ENCODE data around the gene RAB44. TPM values are rescaled to one million over a fixed set of nuclear protein-coding genes. Genes with fewer than 3 reads are reported as not detected.

RAB44 gene
- total and polyA plus RNA-seq, 2 of the 13 experiments (the other 11 are each of a cell fraction or from before 2014, with no cell fraction given), result not detected

DNA sequence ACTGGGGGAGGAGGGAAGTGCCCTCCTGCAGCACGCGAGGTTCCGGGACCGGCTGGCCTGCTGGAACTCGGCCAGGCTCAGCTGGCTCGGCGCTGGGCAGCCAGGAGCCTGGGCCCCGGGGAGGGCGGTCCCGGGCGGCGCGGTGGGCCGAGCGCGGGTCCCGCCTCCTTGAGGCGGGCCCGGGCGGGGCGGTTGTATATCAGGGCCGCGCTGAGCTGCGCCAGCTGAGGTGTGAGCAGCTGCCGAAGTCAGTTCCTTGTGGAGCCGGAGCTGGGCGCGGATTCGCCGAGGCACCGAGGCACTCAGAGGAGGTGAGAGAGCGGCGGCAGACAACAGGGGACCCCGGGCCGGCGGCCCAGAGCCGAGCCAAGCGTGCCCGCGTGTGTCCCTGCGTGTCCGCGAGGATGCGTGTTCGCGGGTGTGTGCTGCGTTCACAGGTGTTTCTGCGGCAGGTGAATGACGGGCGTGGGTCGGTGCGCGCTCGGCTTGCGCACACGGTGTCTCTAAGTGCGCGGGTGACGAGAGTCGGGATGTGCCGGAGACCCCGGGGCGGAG is 19.1 kb upstream of the RAB44 start, which contains the start of gene CDKN1A (continued):
- TF ChIP-seq ZBTB49 (CRISPR knock-in tag; IDR thresholded peaks at IDR 0.05; ENCODE audit: borderline replicate concordance) (0 out of 2 replicates have a peak, but pooled peaks have one; percentile 68), MEF2D (CRISPR knock-in tag; IDR thresholded peaks at IDR 0.05) (no peak), PCBP1 (IDR thresholded peaks at IDR 0.05; ENCODE audit: borderline replicate concordance, low read depth, low read length) (no peak), ZNF432 (CRISPR knock-in tag; IDR thresholded peaks at IDR 0.05; ENCODE audit: borderline replicate concordance) (no peak), ZNF878 (CRISPR knock-in tag; IDR thresholded peaks at IDR 0.05) (no peak; the same call in 1 of the 2 replicates), SETDB1 (CRISPR knock-in tag; IDR thresholded peaks at IDR 0.05; ENCODE audit: borderline replicate concordance) (no peak), EZH2 (conservative IDR thresholded peaks at IDR 0.05; ENCODE audit: low read depth, low read length) (no peak), NR2F1 (CRISPR knock-in tag; IDR thresholded peaks at IDR 0.05) (0 out of 4 replicates have a peak, but pooled peaks of 1 of the 2 experiments have one; percentile 4), SIX4 (CRISPR knock-in tag; IDR thresholded peaks at IDR 0.05) (peak; percentile 44; the same call in 1 of the 2 replicates), ZNF101 (CRISPR knock-in tag; IDR thresholded peaks at IDR 0.05; ENCODE audit: borderline replicate concordance, low read depth) (no peak), ZFP91 (CRISPR knock-in tag; IDR thresholded peaks at IDR 0.05; ENCODE audit: borderline replicate concordance) (no peak; the same call in 1 of the 2 replicates), WIZ (CRISPR knock-in tag; IDR thresholded peaks at IDR 0.05) (no peak), SATB2 (CRISPR knock-in tag; IDR thresholded peaks at IDR 0.05) (no peak), MTF2 (CRISPR knock-in tag; IDR thresholded peaks at IDR 0.05; ENCODE audit: borderline replicate concordance) (no peak), PRPF4 (IDR thresholded peaks at IDR 0.05; ENCODE audit: low read depth, low read length, poor library complexity, severe bottlenecking) (no peak), PAX8 (CRISPR knock-in tag; IDR thresholded peaks at IDR 0.05; ENCODE audit: borderline replicate concordance) (no peak; the same call in 1 of the 2 replicates), PLSCR1 (CRISPR knock-in tag; IDR thresholded peaks at IDR 0.05; ENCODE audit: borderline replicate concordance) (peak; percentile 58; the same call in 1 of the 2 replicates)
- TF ChIP-seq, protein P1, sequence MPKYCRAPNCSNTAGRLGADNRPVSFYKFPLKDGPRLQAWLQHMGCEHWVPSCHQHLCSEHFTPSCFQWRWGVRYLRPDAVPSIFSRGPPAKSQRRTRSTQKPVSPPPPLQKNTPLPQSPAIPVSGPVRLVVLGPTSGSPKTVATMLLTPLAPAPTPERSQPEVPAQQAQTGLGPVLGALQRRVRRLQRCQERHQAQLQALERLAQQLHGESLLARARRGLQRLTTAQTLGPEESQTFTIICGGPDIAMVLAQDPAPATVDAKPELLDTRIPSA (CRISPR knock-in tag; IDR thresholded peaks at IDR 0.05; ENCODE audit: borderline replicate concordance), result no peak; the same call in 1 of the 2 replicates
- TF ChIP-seq, protein P2, sequence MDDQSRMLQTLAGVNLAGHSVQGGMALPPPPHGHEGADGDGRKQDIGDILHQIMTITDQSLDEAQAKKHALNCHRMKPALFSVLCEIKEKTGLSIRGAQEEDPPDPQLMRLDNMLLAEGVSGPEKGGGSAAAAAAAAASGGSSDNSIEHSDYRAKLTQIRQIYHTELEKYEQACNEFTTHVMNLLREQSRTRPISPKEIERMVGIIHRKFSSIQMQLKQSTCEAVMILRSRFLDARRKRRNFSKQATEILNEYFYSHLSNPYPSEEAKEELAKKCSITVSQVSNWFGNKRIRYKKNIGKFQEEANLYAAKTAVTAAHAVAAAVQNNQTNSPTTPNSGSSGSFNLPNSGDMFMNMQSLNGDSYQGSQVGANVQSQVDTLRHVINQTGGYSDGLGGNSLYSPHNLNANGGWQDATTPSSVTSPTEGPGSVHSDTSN (CRISPR knock-in tag; IDR thresholded peaks at IDR 0.05; ENCODE audit: borderline replicate concordance), result no peak
- TF ChIP-seq, protein P3, sequence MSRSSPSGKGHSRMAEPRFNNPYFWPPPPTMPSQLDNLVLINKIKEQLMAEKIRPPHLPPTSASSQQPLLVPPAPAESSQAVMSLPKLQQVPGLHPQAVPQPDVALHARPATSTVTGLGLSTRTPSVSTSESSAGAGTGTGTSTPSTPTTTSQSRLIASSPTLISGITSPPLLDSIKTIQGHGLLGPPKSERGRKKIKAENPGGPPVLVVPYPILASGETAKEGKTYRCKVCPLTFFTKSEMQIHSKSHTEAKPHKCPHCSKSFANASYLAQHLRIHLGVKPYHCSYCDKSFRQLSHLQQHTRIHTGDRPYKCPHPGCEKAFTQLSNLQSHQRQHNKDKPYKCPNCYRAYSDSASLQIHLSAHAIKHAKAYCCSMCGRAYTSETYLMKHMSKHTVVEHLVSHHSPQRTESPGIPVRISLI (CRISPR knock-in tag; IDR thresholded peaks at IDR 0.05; ENCODE audit: borderline replicate concordance), result no peak
